ENCODE results near the gene LBP. TPM values are rescaled to one million over a fixed set of nuclear protein-coding genes. Genes with fewer than 3 reads are reported as not detected.

LBP gene
- total RNA-seq, 1 experiment from 2014 or later = not detected

Other genes starting within 250 kb of the LBP start
- 82.5 and 111 TPM in 2 replicates for gene TGM2, start 181.2 kb upstream of the LBP start, total RNA-seq (2014; rRNA removed; shearing (Covaris generic); ENCODE audit: low replicate concordance)
- gene KIAA1755, start 85.7 kb upstream of the LBP start, total RNA-seq (2014; rRNA removed; shearing (Covaris generic); ENCODE audit: low replicate concordance) = 1.2 and 1.5 TPM in 2 replicates
- gene BPI, start 42.3 kb upstream of the LBP start, total RNA-seq (2014; rRNA removed; shearing (Covaris generic); ENCODE audit: low replicate concordance) = not detected in 2 replicates
- 9.5 and 38.6 TPM in 2 replicates for gene SNHG17, start 88.8 kb downstream of the LBP start, total RNA-seq (2014; rRNA removed; shearing (Covaris generic); ENCODE audit: low replicate concordance)
- gene RALGAPB, start 126.4 kb downstream of the LBP start, total RNA-seq (2014; rRNA removed; shearing (Covaris generic); ENCODE audit: low replicate concordance) = 6.2 and 13.2 TPM in 2 replicates
- not detected in 2 replicates for gene ADIG, start 234.7 kb downstream of the LBP start, total RNA-seq (2014; rRNA removed; shearing (Covaris generic); ENCODE audit: low replicate concordance)

Data from MG63 (cell line).